ENCODE data around the gene LLCFC1. TPM values are rescaled to one million over a fixed set of nuclear protein-coding genes. Genes with fewer than 3 reads are reported as not detected.

Gene LLCFC1
- total RNA-seq, 1 donor from 2014 or later = not detected

GRCh38 chr7:142910031-142910433 is 29.3 kb upstream of the LLCFC1 start:
- DNase-seq (ENCODE audit: low read depth, low spot score) = no peak

DNA sequence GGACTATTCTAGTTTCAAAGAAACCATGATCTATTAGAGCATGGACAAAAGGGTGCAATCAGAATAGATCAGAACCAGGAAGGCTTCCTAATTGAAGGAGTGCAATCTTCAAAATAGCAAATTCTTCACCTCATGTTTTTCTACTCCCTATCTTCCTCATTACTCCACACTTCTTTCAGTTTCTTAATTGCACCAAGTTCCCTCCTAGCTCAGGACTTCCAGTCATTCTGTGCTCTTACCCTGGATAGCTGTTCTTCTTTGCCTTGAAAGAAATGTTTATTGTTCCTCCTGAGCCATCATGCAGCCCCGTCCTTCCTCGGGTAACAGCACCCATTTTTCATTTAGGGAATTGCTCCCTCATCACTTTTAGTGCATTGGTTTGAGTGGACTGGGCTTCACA is 28.8 kb upstream of the LLCFC1 start:
- DNase-seq (ENCODE audit: low read depth, low spot score) = no peak

DNA sequence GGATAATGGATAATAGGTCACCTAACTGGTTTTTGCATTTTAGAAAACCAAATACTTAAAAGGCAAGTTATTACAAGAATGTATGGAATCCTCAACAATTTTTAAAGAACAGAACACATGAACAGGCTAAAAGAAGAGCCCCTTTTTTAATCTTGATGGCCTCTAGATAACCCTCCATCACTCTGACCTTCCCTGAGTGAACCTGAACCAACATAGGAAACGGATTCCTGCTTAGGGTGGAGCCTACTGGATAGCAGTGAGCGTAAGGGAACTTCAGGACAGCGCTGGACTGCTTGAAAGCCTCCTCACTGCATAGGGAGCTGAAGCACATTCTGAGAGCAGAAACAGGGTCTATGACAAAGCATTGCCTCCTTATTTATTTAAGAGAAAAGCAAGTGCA is 26.2 kb upstream of the LLCFC1 start:
- no peak for DNase-seq (ENCODE audit: low read depth, low spot score)

- no peak for DNase-seq (ENCODE audit: low read depth, low spot score)
These were observed 25.7 kb upstream of the LLCFC1 start for GRCh38 chr7:142913566-142913965.

DNA sequence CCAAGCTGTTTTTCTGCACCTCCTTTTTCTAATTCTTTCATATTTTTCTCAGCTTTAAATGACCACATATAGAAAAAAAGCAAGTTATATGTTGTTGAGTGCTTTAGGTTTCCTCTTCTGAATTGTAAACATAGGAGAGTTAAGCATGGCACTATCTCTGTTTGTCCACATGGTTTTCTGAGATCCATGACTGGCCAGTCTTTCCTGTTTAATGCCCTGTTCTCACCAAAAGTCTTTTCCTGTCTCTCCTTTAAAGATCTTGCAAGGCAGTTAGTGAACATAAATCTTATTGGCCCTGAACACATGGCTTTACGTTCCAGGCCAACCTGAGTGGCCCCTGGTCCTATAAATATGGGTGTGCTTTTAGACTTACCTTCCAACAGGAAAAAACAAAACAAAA is 25.2 kb upstream of the LLCFC1 start:
- no peak for DNase-seq (ENCODE audit: low read depth, low spot score)

DNA sequence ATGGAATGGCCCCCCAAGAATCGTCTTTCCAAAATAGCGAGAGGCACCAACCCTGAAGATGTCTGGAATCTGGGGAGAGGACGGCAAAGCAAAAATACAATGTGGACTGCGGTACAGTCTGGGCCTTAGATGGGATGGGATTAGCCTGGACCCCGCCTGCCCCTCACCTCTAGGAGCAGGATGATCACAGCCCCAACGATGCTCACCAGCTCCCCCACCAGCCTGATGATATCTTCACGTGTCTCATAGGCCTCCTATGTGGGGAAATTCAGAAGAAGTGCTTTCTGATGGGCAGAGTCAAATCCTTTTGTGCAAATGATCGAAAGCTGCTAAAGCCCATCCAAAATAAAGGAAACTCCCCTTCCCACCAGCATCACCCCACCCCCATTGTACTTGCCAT is 24.0 kb upstream of the LLCFC1 start:
- DNase-seq (ENCODE audit: low read depth, low spot score) = no peak

GRCh38 chr7:142916508-142916907 is 22.8 kb upstream of the LLCFC1 start:
- DNase-seq (ENCODE audit: low read depth, low spot score) = no peak

DNA sequence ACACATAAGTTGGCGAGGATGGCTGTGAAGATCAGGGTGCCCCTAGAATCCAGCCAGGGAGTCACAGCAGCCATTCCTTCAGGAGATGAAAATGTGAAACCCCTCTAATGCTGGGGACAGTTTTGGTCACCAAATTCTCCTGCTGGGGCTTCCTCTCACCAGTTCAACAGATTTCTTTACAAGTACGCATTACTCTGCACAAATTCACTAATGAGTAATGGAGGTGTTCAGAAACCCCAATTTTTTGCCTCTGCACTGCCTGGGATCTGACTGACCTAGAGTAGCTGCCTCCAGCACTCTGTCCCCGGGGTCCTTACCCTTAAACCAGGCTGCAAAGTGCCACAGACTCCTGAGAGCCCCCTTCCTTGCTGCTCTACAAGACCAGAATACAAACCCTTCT is 21.8 kb upstream of the LLCFC1 start:
- no peak for DNase-seq (ENCODE audit: low read depth, low spot score)

DNA sequence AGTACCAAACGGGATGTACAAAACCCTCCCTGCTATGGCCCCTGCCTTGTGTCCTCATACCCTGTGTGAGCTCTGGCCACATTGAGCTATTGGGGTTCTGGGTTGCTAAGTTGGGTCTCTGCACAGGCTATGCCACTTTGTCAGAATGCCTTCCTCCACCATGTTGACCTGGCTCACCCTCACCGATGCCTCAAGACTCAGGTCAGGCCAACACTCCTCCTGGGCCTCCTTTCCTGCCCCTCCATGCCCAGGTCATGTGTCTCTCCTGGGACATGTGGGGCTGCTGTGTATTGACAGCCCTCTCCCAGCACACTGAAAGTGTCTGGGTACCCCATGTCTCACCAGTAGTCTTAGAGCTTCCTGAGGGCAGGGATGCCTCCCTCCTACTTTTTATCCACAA is 20.4 kb upstream of the LLCFC1 start:
- no peak for DNase-seq (ENCODE audit: low read depth, low spot score)

- DNase-seq (ENCODE audit: low read depth, low spot score) = no peak
These were observed 19.6 kb upstream of the LLCFC1 start for GRCh38 chr7:142919656-142920055.

DNA sequence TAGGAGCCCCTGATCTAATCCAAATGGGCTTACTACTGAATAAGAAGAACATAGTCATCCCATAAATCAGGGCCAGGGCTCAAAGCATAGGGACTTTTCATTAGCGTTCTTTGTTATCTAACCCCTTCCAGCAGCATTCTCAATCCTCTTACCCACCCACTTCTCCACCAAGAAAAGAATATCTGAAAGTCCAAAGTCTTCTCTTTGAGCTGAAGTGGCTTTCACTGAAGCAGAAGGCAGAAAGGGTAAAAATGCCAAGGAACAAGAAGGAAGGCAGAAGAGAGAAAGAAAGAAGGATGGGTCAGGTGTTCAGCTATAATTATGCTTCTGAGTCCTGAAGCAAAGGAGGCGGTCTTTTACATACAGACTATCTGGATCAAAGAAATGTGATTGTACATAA is 15.9 kb upstream of the LLCFC1 start:
- no peak for DNase-seq (ENCODE audit: low read depth, low spot score)

GRCh38 chr7:142925413-142925812 is 13.9 kb upstream of the LLCFC1 start:
- DNase-seq (ENCODE audit: low read depth, low spot score) = no peak

DNA sequence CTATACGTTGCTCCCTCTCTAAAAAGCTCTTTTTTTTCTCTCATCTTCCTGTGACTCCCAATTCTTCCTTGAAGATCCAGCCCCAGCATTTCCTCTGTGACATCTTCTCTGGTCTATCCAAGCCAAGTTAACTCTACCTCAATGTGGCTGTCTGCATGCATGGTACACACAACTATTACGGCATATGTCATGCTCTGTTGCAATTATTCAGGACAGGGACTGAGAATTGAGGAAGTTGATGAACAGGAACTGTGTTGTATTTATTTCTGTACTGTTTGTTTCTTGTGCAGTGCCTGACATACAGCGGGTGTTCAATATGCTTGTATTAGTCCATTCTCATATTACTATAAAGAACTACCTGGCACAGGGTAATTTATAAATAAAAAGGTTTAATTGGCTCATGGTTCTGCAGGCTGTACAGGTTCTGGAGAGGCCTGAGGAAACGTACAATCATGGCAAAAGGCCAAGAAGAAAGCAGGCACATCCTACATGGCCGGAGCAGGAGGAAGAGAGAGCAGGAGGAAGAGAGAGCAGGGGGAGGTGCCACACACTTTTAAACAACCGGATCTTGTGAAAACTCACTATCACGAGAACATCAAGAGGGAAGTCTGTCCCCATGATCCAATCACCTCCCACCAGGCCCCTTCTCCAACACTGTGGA is 12.1 kb upstream of the LLCFC1 start:
- no peak for DNase-seq (ENCODE audit: low read depth, low spot score)

DNA sequence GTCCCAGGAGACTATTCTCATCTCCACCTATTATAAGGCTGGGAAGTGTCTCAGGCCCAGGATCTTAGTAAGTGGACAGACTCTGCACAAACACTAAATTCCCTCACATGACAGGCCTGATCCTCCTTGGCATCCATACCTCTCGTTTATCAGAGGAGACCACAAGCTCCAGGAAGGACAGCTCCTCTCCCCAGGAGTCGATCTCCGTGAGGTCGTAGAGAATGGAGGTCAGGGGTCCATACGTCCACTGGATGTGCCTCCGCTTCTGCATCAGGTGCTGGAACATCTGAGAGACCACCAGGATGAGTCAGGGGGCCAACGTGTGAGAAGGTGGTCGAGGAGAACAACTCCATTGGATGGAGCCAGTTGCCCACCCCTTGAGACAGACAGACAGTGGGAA is 11.3 kb upstream of the LLCFC1 start:
- no peak for DNase-seq (ENCODE audit: low read depth, low spot score)

DNA sequence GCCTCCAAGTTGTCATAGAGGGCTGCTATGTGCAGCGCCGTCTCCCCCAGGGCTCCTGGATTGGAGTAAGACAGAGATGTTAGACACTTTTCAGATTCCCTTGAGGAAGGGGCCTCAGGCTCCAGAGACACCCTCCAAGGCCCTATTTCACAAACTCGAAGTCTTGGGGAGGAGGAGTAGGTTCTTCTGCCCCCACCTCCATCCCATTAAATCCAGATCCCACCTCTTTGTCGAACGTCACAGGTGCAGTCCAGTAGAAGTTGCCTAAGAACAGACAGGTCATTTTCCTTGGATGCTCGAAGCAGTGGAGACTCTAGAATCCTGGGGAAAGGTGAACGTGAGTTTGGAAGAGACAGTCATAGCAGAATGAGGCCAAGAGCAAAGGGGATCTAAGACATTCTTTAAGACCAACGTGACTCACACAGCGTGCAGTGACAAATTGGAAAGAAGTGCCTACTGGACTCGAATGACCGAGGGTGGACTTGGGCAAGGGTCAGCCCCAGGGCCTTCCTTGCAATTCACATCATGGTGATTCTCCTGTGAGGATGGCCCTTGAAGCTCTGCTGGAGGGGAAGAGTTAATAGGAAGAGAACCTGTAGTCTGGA is 9.1 kb upstream of the LLCFC1 start:
- DNase-seq (ENCODE audit: low read depth, low spot score) = no peak

DNA sequence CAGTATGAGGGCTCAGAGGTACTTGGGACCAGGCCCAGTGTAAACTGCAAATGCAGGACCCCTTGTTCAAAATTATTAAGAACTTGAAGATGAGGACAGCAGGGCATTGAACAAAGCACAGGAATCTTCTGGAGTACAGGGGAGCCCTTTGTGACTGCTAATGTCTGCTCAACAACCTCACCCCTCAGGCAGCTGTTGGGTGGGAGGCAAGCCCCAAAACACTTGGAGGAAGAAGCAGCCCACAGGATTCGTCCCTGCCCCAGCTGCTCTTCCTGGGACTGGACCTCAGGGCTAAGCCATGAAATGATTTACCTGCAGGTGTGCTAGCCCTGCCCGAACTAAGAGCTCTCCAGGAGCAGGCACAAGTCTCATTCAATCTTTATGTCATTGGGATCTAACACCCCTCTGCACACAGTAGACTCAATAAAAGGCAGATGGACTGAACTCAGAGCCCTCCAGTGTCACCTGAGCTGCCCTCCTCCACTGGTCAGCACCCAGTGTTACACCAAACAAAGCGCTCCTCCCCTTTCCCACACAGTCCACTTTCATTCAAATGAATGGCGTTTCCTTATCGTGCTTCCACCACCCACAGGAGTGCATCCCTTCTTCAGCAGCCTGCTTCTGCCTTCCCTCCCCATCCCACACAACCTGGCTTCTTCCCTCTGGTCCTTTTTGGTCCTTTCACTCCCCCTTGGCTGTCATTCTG is 6.7 kb upstream of the LLCFC1 start:
- DNase-seq (ENCODE audit: low read depth, low spot score) = no peak

DNA sequence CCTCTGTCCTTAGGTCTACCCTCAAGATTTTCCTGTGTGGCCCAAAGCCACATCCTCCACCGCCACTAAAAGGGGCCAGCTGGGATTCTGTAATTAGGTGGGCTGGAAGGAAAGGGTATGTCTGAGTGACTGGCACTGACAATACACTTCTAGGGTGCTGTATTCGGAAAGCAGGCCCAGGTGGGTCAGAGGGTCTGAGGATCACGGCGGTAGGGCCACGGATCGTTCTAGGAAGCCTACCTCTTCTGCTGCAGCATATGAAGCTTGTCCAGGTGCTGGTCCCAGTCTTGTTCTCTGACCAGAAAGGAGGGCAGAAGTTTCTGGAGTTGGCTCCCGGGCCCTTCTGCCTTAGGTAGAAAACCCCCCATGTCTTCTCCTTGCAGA is 6.2 kb upstream of the LLCFC1 start:
- DNase-seq (ENCODE audit: low read depth, low spot score) = no peak

GRCh38 chr7:142933624-142934023 is 5.7 kb upstream of the LLCFC1 start, which contains the start of gene TRPV5:
TRPV5 (minus strand) TSS chr7:142933746; CDS start chr7:142933459, 287 bp downstream.
- DNase-seq (ENCODE audit: low read depth, low spot score) = no peak

DNA sequence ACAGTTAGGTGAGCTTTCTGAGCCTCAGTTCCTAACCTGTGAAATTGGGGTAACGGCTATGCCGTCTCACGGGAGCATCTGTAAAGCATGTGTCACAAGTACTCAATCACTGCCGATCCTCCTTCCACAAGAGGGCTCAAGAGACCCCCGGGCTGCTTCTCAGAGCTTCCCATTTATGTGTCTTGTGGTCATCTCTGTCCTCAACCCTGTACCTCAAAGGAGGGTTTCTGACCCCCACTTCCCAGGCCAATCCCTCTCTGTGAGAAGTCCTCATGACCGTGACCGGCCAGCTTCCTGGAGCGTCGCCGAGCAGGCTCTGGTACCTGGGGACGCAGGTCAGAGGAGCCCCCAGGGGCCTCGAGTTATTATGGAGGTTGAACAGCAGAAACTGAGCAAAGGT is 5.2 kb upstream of the LLCFC1 start:
- no peak for DNase-seq (ENCODE audit: low read depth, low spot score)

- DNase-seq (ENCODE audit: low read depth, low spot score) = no peak
These were observed 3.2 kb upstream of the LLCFC1 start for GRCh38 chr7:142935941-142936565.

- DNase-seq (ENCODE audit: low read depth, low spot score) = no peak
These were observed 673 bp upstream of the LLCFC1 start for GRCh38 chr7:142938611-142939010.

DNA sequence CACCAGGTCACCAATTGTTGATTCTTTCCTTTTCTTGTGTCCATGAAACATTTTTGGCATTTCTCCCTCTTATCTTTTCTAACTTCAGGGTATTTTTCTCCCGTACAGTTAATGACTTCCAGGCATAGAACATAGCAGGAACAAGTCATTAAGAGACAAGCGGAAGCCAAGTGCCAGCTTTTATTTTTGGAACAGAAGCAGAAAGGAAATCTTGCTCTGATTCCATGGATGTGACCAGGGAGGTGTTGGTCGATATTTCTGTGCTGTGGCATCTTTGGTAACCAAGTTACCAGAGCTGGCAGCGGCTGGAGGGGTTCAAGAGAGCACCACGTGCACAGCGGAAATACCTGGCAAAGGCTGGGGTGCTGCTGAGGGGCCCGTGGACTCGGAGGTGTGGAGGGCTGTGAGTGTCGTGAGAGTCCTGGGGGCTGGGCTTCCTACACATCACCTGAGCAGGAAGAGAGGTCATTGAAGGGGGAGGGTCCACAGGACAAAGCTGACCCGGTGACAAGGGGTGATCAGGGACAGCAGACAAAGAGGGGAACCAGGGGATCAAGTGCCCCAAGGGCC is 1.8 kb downstream of the LLCFC1 start:
- no peak for DNase-seq (ENCODE audit: low read depth, low spot score)
